Breast epithelium (tissue), 3 donors: ENCODE data around the gene USP32.

Experiments used
- POLR2A ChIP-seq: fragments of 450-650 bp; IDR thresholded peaks from one replicate; pipeline ENCODE4 v1.6.1; 2016; ENCODE audit warnings: antibody characterized with exemption, mild to moderate bottlenecking, moderate library complexity
- TF ChIP-seq, protein P1 (sequence below), 3 donors: fragments of 450-650 bp; IDR thresholded peaks; one replicate each; pipeline ENCODE4 v1.5.1; 2016 to 2017; ENCODE audit warnings: antibody characterized with exemption in 3 of 3, mild to moderate bottlenecking in 3 of 3, moderate library complexity in 3 of 3

DNA sequence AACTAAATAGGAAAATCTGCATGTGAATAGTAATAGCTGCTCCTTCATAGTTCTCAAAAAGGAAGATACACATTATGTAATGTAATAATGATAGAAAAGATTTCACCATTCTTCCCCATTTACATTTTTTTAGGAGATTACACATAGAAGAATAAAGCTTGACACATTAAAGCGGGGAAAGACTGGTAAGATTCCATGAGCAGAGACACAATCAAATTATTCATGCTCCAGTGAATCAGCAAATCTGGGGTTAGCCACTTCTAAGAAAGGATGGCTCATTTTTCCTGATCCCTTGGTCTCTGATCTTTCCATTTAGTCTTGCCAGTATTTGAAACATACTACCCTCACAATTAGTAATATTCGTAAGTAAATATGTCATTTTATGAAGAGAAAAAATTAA lies 160.2 kb downstream of the USP32 start:
- TF ChIP-seq, protein P1, sequence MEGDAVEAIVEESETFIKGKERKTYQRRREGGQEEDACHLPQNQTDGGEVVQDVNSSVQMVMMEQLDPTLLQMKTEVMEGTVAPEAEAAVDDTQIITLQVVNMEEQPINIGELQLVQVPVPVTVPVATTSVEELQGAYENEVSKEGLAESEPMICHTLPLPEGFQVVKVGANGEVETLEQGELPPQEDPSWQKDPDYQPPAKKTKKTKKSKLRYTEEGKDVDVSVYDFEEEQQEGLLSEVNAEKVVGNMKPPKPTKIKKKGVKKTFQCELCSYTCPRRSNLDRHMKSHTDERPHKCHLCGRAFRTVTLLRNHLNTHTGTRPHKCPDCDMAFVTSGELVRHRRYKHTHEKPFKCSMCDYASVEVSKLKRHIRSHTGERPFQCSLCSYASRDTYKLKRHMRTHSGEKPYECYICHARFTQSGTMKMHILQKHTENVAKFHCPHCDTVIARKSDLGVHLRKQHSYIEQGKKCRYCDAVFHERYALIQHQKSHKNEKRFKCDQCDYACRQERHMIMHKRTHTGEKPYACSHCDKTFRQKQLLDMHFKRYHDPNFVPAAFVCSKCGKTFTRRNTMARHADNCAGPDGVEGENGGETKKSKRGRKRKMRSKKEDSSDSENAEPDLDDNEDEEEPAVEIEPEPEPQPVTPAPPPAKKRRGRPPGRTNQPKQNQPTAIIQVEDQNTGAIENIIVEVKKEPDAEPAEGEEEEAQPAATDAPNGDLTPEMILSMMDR (IDR thresholded peaks at IDR 0.05): no peak
- no peak for TF ChIP-seq POLR2A
